ENCODE measurements around the gene RHEBL1. TPM values are rescaled to one million over a fixed set of nuclear protein-coding genes. Genes with fewer than 3 reads are reported as not detected.
A peak's percentile ranks its signal among the peaks of the same experiment; 100 is the strongest.
"Not testable (repeated sequence)": the region's sequence is repeated elsewhere in the genome, so short reads cannot be mapped to it uniquely, and the experiment has no call there.

The RHEBL1 gene
- total RNA-seq, 5 donors from 2014 or later (not counting 1 experiment from before 2014, with no cell fraction given): 2.3 to 5.3 (median 2.5) TPM

DNA sequence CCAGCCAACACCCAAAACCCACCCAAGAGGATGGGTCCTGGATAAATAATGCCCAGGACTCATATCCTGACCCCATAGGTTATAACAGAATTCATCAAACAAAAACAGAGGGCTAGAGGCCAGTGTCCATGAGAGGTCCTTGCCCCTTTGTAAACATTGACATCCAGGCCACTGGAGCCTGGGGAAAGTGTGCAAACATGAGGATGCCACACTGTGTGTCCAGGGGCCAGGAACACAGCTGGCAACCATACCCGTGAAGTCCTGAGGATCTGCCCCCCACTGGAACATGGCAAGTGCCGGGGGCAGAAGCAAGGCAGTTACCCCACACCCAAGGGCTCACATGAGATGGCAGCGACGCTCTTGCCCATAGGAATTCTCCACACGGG, 5.0 kb downstream of the RHEBL1 start:
- peaks cover 0 to 2% of the 10 kb centered on the region in 2 experiments for H3K27me3 ChIP-seq (replicated peaks in 1 of 2; ENCODE audit: control insufficient read depth in 2 of 2, extremely low read depth in 1 of 2, insufficient read depth in 2 of 2, low read length in 1 of 2)
- H3K4me3 Mint-ChIP-seq: no peak overlapping the region
- no peaks in the 10 kb centered on the region for H3K9me3 ChIP-seq
- no peaks in the 10 kb centered on the region for H3K9me3 Mint-ChIP-seq
- no peak overlapping the region for H3K27ac ChIP-seq (ENCODE audit: low read length)
- no peak for DNase-seq
- H3K4me3 ChIP-seq (ENCODE audit: control insufficient read depth in 1 of 2, extremely low read depth in 1 of 2, low read length in 1 of 2): no peak overlapping the region
- ChIA-PET CTCF (interaction anchor here (0.5 to 5.5 kb wide), 14 partner anchors 9 to 89 kb away, joined by 3 to 37 read pairs (median 4); partner anchors contain the start of genes DHH (in 1 of the 2) and TUBA1B (in 1 of the 2)), POLR2A (interaction anchor here in 1 of 2 donors (0.5 kb wide), 1 partner anchor 8 kb away, joined by 3 read pairs; no protein-coding TSS in a partner anchor)
- 100% methylated on average over 1 of the region's 5 CpGs for WGBS (ENCODE audit: insufficient coverage)
- H3K36me3 Mint-ChIP-seq: peaks cover 4% of the 10 kb centered on the region
- no peak overlapping the region for H3K27ac Mint-ChIP-seq
- H3K36me3 ChIP-seq (ENCODE audit: control insufficient read depth in 2 of 2, extremely low read depth in 1 of 2, insufficient read depth in 1 of 2, low read length in 1 of 2): peaks cover 0 to 8% of the 10 kb centered on the region in 2 donors
- no peak for ATAC-seq (replicated peaks in 1 of 4)
- H3K4me1 ChIP-seq (ENCODE audit: control insufficient read depth in 1 of 2, extremely low read depth in 1 of 2, insufficient read depth in 2 of 2, low read length in 2 of 2): peaks cover 7 to 24% of the 10 kb centered on the region in 2 experiments
- peaks cover 24 to 26% (median 25%) of the 10 kb centered on the region in 3 donors for H3K4me1 Mint-ChIP-seq
- no peaks in the 10 kb centered on the region for H3K27me3 Mint-ChIP-seq

DNA sequence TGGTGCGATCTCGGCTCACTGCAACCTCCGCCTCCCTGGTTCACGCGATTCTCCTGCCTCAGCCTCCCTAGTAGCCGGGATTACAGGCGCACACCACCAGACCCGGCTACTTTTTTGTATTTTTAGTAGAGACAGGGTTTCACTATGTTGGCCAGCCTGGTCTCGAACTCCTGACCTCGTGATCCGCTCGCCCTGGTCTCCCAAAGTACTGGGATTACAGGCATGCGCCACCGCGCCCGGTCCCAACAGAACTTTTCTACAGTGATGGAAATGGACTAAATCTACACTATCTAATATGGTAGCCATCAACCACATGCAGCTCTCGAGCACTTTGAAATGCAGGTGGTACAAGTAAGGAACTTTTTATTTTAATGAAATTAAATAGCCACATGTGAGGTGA, 7.9 kb downstream of the RHEBL1 start:
- H3K27ac Mint-ChIP-seq; H3K9me3 Mint-ChIP-seq; POLR2A ChIA-PET; H3K9me3 ChIP-seq; H3K4me3 ChIP-seq (ENCODE audit: control insufficient read depth in 1 of 2, extremely low read depth in 1 of 2, low read length in 1 of 2); H3K27me3 ChIP-seq (replicated peaks in 1 of 2; ENCODE audit: control insufficient read depth in 2 of 2, extremely low read depth in 1 of 2, insufficient read depth in 2 of 2, low read length in 1 of 2); H3K27ac ChIP-seq (ENCODE audit: low read length); H3K27me3 Mint-ChIP-seq; H3K36me3 Mint-ChIP-seq; ATAC-seq (replicated peaks in 1 of 4); DNase-seq; H3K36me3 ChIP-seq (ENCODE audit: control insufficient read depth in 2 of 2, extremely low read depth in 1 of 2, insufficient read depth in 1 of 2, low read length in 1 of 2): not testable (repeated sequence)
- Mint-ChIP-seq H3K4me3 (peak overlapping the region; percentile 88 to 97 (median 94)), H3K4me1 (peaks cover 34 to 39% (median 38%) of the 10 kb centered on the region in 3 donors)
- H3K4me1 ChIP-seq (ENCODE audit: control insufficient read depth in 1 of 2, extremely low read depth in 1 of 2, insufficient read depth in 2 of 2, low read length in 2 of 2): peaks cover 26 to 40% of the 10 kb centered on the region in 2 experiments
- CTCF ChIA-PET: interaction anchor here (0.5 to 0.9 kb wide), 2 partner anchors 32 to 117 kb away, joined by 3 to 5 read pairs; partner anchors contain the start of gene DHH (in 1 of the 2)
- WGBS (ENCODE audit: insufficient coverage): 97% methylated on average over 4 of the region's 17 CpGs

DNA sequence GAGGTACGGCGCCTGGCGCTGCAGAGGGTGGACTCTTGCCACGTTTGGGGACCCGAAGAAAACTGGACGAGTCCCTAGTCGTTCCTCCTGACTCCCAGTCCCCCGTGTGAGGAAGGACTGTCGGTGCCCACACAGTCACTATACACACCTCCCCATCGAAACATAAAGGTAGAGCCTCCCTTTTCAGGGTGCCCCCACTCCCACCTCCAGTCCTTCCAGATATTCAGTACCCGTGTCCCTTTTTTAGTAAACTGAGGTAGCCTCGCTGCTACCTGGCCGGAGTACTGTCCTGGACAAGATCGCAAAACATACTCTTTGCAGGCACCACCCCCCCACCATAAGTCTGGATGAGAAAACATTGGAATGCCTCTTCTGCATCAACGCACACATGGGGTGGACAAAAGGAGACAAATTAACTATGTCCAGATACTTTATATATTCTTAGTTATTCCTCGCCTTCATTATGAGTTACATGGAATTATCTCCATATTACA, 8.6 kb downstream of the RHEBL1 start:
- H3K27ac ChIP-seq (ENCODE audit: low read length): peak overlapping the region; percentile 84
- peak overlapping the region; percentile 89 to 98 for H3K27ac Mint-ChIP-seq
- peak overlapping the region; percentile 92 to 99 for H3K4me3 ChIP-seq (ENCODE audit: control insufficient read depth in 1 of 2, extremely low read depth in 1 of 2, low read length in 1 of 2)
- ATAC-seq (replicated peaks in 1 of 4) (peak in 1 of 4 experiments; percentile 0), DNase-seq (no peak)
- peaks cover 33 to 47% of the 10 kb centered on the region in 2 experiments for H3K4me1 ChIP-seq (ENCODE audit: control insufficient read depth in 1 of 2, extremely low read depth in 1 of 2, insufficient read depth in 2 of 2, low read length in 2 of 2)
- POLR2A ChIA-PET: interaction anchor here in 1 of 2 donors (0.6 kb wide), 1 partner anchor 11 kb away, joined by 4 read pairs; no protein-coding TSS in a partner anchor
- 0% methylated on average over 7 of the region's 16 CpGs for WGBS (ENCODE audit: insufficient coverage)
- H3K9me3 Mint-ChIP-seq: no peaks in the 10 kb centered on the region
- peaks cover 0 to 2% of the 10 kb centered on the region in 2 experiments for H3K27me3 ChIP-seq (replicated peaks in 1 of 2; ENCODE audit: control insufficient read depth in 2 of 2, extremely low read depth in 1 of 2, insufficient read depth in 2 of 2, low read length in 1 of 2)
- H3K4me3 Mint-ChIP-seq: peak overlapping the region; percentile 88 to 97 (median 94)
- H3K27me3 Mint-ChIP-seq: no peaks in the 10 kb centered on the region
- peaks cover 41 to 47% (median 45%) of the 10 kb centered on the region in 3 donors for H3K4me1 Mint-ChIP-seq
- peaks cover 0 to 6% of the 10 kb centered on the region in 2 donors for H3K36me3 ChIP-seq (ENCODE audit: control insufficient read depth in 2 of 2, extremely low read depth in 1 of 2, insufficient read depth in 1 of 2, low read length in 1 of 2)
- H3K9me3 ChIP-seq: no peaks in the 10 kb centered on the region
- peaks cover 4% of the 10 kb centered on the region for H3K36me3 Mint-ChIP-seq
- CTCF ChIA-PET: no interaction called here

DNA sequence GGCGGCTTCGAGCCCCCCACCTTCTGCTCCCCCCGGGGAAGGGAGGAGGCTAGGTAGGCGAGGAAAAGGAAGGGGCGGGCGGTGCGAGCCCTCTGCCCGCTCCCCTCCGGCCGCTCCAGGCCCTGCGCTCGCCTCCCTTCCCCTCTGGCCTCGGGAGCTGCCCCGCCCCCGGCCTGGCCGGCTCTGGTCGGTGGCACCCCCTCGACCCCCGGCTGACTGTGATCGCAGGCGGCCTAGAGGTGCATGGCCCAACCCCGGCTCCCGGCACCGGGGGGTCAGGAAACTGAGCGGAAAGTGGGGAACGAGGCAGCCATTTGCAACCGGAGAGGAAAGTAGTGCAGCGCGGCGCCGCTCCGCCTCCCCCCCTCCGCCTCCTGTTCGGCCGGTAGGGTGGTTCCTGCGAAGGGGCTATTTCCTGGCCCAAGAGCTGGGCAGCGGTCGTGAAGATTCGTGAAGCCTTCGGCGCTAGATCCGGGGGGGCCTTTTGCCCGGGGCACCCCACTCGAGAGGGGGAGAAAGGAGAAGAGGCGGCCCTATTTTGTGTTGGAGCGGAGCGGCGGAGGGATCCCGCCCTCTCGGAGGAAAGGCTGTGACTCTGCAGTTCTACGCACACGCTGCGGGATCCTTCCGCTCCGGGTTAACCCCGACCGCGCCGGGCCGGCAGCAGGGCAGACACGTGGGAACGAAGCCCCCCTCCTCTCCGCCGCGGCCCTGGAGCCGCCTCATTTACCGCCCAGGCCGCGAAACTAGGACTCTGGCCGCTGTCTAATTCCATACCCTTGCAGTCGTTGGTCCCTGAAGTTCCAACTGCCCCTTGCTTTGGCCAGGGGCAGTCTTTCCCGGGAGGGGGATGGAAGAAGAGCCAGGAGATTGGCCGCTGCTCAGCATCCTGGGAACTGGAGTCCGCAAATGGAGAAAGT, 9.3 kb downstream of the RHEBL1 start, which contains the start of gene KMT2D:
KMT2D (minus strand) TSS at position 558 of the 920 bp plus-strand sequence. CDS start 5,470 bp downstream, outside the sequence.
- Histone ChIP-seq H3K4me3 (ENCODE audit: control insufficient read depth in 1 of 2, extremely low read depth in 1 of 2, low read length in 1 of 2) (peak within 1 kb of the TSS; percentile 92 to 99), H3K27me3 (replicated peaks in 1 of 2; ENCODE audit: control insufficient read depth in 2 of 2, extremely low read depth in 1 of 2, insufficient read depth in 2 of 2, low read length in 1 of 2) (peaks cover 0 to 2% of the 10 kb centered on the region in 2 experiments), H3K4me1 (ENCODE audit: control insufficient read depth in 1 of 2, extremely low read depth in 1 of 2, insufficient read depth in 2 of 2, low read length in 2 of 2) (peaks cover 40 to 54% of the 10 kb centered on the region in 2 experiments), H3K36me3 (ENCODE audit: control insufficient read depth in 2 of 2, extremely low read depth in 1 of 2, insufficient read depth in 1 of 2, low read length in 1 of 2) (peaks cover 0 to 5% of the 10 kb centered on the region in 2 donors), H3K9me3 (no peaks in the 10 kb centered on the region), H3K27ac (ENCODE audit: low read length) (peak within 1 kb of the TSS; percentile 84)
- Mint-ChIP-seq H3K4me1 (peaks cover 48 to 54% (median 52%) of the 10 kb centered on the region in 3 donors), H3K27ac (peak within 1 kb of the TSS; percentile 95 to 98), H3K27me3 (no peaks in the 10 kb centered on the region), H3K36me3 (peaks cover 6% of the 10 kb centered on the region), H3K9me3 (no peaks in the 10 kb centered on the region), H3K4me3 (peak within 1 kb of the TSS; percentile 94 to 97 (median 94))
- ATAC-seq (replicated peaks in 1 of 4) (peak; percentile 71 to 75 (median 73)), DNase-seq (peak; percentile 74 to 94 (median 84))
- ChIA-PET CTCF (no interaction called here), POLR2A (interaction anchor here in 1 of 2 donors (0.6 kb wide), 1 partner anchor 11 kb away, joined by 4 read pairs; no protein-coding TSS in a partner anchor)
- under 1% methylated on average over 50 of the region's 74 CpGs for WGBS (ENCODE audit: insufficient coverage)

DNA sequence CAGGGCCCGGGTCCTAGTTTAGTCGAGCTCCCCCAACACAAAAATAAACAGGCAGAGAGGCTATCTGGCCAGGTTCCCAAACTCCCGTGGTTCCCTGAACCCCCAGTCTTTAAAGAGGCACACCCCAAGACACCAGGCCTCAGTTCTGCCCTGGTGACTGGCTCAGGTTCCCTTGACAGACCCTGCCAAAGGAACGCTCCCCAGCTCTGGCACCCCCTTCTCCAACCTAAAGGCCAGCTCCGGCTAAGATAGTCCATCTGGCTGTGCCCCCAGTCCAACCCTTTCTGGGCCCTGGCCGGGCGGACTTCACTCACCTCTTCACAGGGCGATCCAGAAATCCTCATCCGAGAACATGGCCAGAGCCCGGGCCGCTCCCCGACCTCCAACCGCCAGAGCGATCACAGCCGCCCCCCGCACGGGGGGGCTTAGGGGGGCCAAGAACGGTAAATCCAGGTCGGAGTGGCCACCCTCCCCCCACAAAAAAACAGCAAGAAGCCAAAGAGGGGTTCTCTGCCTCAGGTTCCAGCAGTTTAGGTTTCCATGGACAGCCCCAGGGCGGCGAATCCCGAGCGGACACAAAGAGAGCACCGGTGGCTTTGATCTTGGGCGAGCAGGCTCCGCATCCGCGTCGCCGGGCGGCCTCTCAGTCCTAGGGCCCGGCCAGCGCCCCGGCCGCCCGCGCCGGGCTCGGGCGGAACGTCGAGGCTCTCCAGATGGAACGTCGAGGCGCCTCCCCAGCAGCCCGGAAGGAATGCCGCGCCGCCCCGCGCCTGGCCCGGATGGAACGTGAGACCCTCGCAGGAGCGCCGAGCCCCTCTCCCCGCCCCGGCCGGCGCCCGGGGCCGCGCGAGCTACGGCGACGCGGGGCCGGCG, 10.2 kb downstream of the RHEBL1 start:
- peaks cover 42 to 64% of the 10 kb centered on the region in 2 experiments for H3K4me1 ChIP-seq (ENCODE audit: control insufficient read depth in 1 of 2, extremely low read depth in 1 of 2, insufficient read depth in 2 of 2, low read length in 2 of 2)
- under 1% methylated on average over 48 of the region's 70 CpGs for WGBS (ENCODE audit: insufficient coverage)
- peak in 8 of 35 experiments; percentile 9 to 41 (median 18) for DNase-seq

More for the DNA sequence above, 10.2 kb downstream of the RHEBL1 start:
- Mint-ChIP-seq H3K27me3 (no peaks in the 10 kb centered on the region), H3K9me3 (no peaks in the 10 kb centered on the region), H3K4me1 (peaks cover 58 to 63% (median 62%) of the 10 kb centered on the region in 3 donors), H3K36me3 (peaks cover 9% of the 10 kb centered on the region), H3K4me3 (peak overlapping the region; percentile 90 to 94 (median 94)), H3K27ac (peak overlapping the region; percentile 84 to 90)
- Histone ChIP-seq H3K36me3 (ENCODE audit: control insufficient read depth in 2 of 2, extremely low read depth in 1 of 2, insufficient read depth in 1 of 2, low read length in 1 of 2) (peaks cover under 1 to 7% of the 10 kb centered on the region in 2 donors), H3K4me3 (ENCODE audit: control insufficient read depth in 1 of 2, extremely low read depth in 1 of 2, low read length in 1 of 2) (peak overlapping the region; percentile 92 to 99), H3K27ac (ENCODE audit: low read length) (peak overlapping the region; percentile 49), H3K27me3 (replicated peaks in 1 of 2; ENCODE audit: control insufficient read depth in 2 of 2, extremely low read depth in 1 of 2, insufficient read depth in 2 of 2, low read length in 1 of 2) (peaks cover 0 to 2% of the 10 kb centered on the region in 2 experiments), H3K9me3 (no peaks in the 10 kb centered on the region)
- POLR2A ChIA-PET: interaction anchor here in 1 of 2 donors (0.6 kb wide), 1 partner anchor 119 kb away, joined by 4 read pairs; no protein-coding TSS in a partner anchor
- CTCF ChIA-PET: interaction anchor here in 1 of 2 donors (1.2 to 1.8 kb wide), 2 partner anchors 10 to 40 kb away, joined by 4 to 6 read pairs; partner anchors contain the start of gene RHEBL1
- peak; percentile 1 to 28 (median 10) for ATAC-seq (replicated peaks in 1 of 4)
